Neural crest cell (in vitro differentiated cells): ENCODE results near the gene SLC5A2. TPM values are rescaled to one million over a fixed set of nuclear protein-coding genes. Genes with fewer than 3 reads are reported as not detected.
"Not testable (repeated sequence)": the region's sequence is repeated elsewhere in the genome, so short reads cannot be mapped to it uniquely, and the experiment has no call there.

ENCODE experiments used
- DNase-seq: peaks from one replicate; pipeline ENCODE4 v3.0.0; 2021; ENCODE audit warnings: low read depth, mixed read lengths, low spot score
- H3K27ac Mint-ChIP-seq: one replicate; pipeline ENCODE4 v1.8.0; 2021; ENCODE audit warnings: mild to moderate bottlenecking, mixed read lengths; ENCODE audit not compliant: unreplicated experiment
- H3K27me3 Mint-ChIP-seq: 2 replicates; pipeline ENCODE4 v1.8.0; 2021; ENCODE audit warnings: low read depth, mild to moderate bottlenecking, mixed read lengths
- H3K36me3 Mint-ChIP-seq: 2 replicates; pipeline ENCODE4 v1.8.0; 2021; ENCODE audit warnings: low read depth, mild to moderate bottlenecking, mixed read lengths
- H3K4me1 Mint-ChIP-seq: 2 replicates; pipeline ENCODE4 v1.8.0; 2021; ENCODE audit warnings: mixed read lengths
- H3K4me3 Mint-ChIP-seq: one replicate; pipeline ENCODE4 v1.8.0; 2021; ENCODE audit warnings: mild to moderate bottlenecking, mixed read lengths
- H3K9me3 Mint-ChIP-seq: 2 replicates; pipeline ENCODE4 v1.8.0; 2021; ENCODE audit warnings: mixed read lengths
- total RNA-seq: library from RNA; stranded (reverse); gene quantifications from 2 replicates; pipeline ENCODE4 v1.2.1, GENCODE V29; 2021
- TF ChIP-seq, protein P1 (sequence below): fragments of 200-600 bp; sonication (generic); conservative IDR thresholded peaks from 2 replicates; pipeline ENCODE4 v1.5.0; 2021; ENCODE audit warnings: antibody characterized with exemption, mild to moderate bottlenecking

The SLC5A2 gene
- total RNA-seq, 1 donor from 2014 or later, result not detected

DNA sequence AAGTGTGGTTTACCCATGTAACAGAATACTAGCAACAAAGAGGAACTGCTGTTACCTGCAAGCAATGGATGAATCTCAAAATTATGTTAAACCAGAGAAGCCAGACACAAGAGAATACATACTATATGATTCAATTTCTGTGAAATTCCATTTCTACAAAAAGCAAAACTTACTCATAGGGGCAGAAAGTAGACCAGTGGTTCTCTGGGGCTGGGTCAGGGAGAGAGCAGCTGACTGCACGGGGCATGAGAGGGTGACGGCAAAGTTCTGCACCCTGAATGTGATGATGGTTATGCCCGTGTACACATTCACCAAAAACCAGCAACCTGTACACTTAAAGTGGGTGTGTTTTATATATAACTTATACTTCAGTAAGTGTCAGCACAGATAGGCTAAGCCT is 43.4 kb upstream of the SLC5A2 start:
- no peak overlapping the region for H3K27ac Mint-ChIP-seq
- no peak for DNase-seq
- H3K4me1 Mint-ChIP-seq, result peaks cover 6% of the 10 kb centered on the region
- TF ChIP-seq, protein P1, sequence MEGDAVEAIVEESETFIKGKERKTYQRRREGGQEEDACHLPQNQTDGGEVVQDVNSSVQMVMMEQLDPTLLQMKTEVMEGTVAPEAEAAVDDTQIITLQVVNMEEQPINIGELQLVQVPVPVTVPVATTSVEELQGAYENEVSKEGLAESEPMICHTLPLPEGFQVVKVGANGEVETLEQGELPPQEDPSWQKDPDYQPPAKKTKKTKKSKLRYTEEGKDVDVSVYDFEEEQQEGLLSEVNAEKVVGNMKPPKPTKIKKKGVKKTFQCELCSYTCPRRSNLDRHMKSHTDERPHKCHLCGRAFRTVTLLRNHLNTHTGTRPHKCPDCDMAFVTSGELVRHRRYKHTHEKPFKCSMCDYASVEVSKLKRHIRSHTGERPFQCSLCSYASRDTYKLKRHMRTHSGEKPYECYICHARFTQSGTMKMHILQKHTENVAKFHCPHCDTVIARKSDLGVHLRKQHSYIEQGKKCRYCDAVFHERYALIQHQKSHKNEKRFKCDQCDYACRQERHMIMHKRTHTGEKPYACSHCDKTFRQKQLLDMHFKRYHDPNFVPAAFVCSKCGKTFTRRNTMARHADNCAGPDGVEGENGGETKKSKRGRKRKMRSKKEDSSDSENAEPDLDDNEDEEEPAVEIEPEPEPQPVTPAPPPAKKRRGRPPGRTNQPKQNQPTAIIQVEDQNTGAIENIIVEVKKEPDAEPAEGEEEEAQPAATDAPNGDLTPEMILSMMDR, result no peak
- no peak overlapping the region for H3K4me3 Mint-ChIP-seq
- H3K36me3 Mint-ChIP-seq, result no peaks in the 10 kb centered on the region
- H3K27me3 Mint-ChIP-seq, result peaks cover 6% of the 10 kb centered on the region
- H3K9me3 Mint-ChIP-seq, result no peaks in the 10 kb centered on the region

DNA sequence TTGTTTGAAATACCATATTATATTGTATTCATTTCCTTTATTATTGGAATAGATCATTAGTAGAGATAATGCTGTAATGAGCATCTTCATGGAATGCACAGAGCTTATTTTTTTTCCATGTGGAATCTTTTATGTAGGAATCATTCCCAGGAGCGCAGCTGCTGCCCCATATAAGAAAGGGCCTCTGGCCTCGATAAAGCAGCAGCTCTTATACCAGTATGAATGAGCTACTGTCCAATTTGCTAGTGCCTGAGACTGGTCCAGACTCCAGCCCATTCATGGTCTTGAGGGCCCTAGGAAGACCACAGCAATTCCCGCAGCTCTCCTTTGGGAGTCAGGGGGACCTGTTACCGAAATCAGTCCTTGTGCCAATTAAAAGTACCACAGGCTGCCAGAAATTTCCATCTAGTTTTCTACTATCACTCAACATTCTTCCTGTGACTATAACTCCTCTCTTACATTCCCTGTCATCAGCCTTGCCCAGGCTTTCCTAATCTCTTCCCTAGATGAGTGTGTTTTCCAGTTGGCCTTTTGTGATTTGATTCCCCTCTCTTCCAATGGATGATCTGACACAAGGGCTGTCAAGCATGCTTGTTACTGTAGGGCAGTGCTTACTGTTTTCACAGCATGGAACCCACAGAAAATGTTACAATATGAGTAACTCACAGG is 42.3 kb upstream of the SLC5A2 start:
- no peak for DNase-seq
- peaks cover 6% of the 10 kb centered on the region for H3K4me1 Mint-ChIP-seq

DNA sequence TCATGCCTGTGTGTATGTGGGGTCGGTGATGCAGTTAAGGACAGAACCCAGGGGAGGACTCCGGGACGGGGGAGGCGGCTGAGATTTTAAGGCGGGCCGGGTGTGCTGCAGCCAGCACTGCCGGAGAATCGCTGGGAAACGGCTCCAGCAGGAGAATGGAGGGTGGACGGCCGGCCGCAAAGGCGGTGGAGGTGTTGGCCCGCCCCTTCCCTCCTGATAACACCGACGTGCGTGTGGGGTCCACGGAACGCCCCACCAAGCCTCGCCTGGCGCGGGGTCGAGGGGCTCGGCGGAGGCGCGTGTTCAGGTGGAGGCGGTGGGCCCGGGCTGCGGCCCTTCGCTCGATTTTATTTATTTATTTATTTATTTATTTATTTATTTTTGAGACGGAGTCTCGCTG is 41.0 kb upstream of the SLC5A2 start:
- DNase-seq, result no peak
- Mint-ChIP-seq H3K36me3 (no peaks in the 10 kb centered on the region), H3K9me3 (no peaks in the 10 kb centered on the region), H3K27me3 (peaks cover 6% of the 10 kb centered on the region), H3K4me1 (peaks cover 6% of the 10 kb centered on the region), H3K4me3 (peak overlapping the region; percentile 82), H3K27ac (no peak overlapping the region)
- TF ChIP-seq, protein P1, result no peak

More for the DNA sequence above, 42.3 kb upstream of the SLC5A2 start:
- Mint-ChIP-seq H3K27ac (no peak overlapping the region), H3K4me3 (peak overlapping the region; percentile 24), H3K36me3 (no peaks in the 10 kb centered on the region), H3K9me3 (no peaks in the 10 kb centered on the region), H3K27me3 (peaks cover 6% of the 10 kb centered on the region)
- TF ChIP-seq, protein P1, result no peak

DNA sequence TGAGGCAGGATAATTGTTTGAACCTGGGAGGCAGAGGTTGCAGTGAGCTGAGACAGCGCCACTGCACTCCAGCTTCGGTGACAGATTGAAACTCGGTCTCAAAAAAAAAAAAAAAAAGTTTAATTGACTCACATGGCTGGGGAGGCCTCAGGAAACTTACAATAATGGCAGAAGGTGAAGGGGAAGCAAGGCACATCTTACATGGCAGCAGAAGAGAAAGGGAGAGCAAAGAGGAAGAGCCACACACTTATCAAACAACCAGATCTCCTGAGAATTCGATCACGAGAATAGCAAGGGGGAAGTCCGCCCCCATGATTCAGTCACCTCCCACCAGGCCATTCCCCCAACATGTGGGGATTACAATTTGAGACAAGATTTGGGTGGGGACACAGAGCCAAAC is 37.0 kb upstream of the SLC5A2 start:
- H3K4me3 Mint-ChIP-seq, H3K4me1 Mint-ChIP-seq, H3K27ac Mint-ChIP-seq, H3K36me3 Mint-ChIP-seq, H3K27me3 Mint-ChIP-seq, DNase-seq, H3K9me3 Mint-ChIP-seq: not testable (repeated sequence)

DNA sequence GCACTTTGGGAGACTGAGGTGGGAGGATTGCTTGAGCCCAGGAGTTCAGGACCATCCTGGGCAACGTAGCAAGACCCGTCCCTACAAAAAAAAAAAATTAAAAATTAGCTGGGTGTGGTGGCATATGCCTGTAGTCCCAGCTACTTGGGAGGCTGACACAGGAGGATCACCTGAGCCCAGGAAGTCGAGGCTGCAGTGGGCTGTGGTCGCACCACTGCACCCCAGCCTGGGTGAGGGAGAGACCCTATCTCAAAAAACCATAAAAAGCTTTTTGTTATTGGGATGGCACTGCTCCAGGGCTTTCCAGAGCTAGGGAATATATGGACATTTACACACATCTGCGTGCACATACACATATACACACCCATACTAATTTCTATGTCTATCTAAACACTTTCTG is 31.7 kb upstream of the SLC5A2 start:
- H3K27me3 Mint-ChIP-seq, result no peaks in the 10 kb centered on the region
- no peak overlapping the region for H3K27ac Mint-ChIP-seq

More for the DNA sequence above, 31.7 kb upstream of the SLC5A2 start:
- TF ChIP-seq, protein P1, result no peak
- no peaks in the 10 kb centered on the region for H3K9me3 Mint-ChIP-seq
- no peak overlapping the region for H3K4me3 Mint-ChIP-seq
- peaks cover 4% of the 10 kb centered on the region for H3K36me3 Mint-ChIP-seq
- H3K4me1 Mint-ChIP-seq, result peaks cover 33% of the 10 kb centered on the region
- DNase-seq, result no peak
